GM18517 (cell line): ENCODE measurements around the gene CEP112.

ENCODE experiments used
- ATAC-seq: cut with Tn5 transposase; IDR thresholded peaks from one replicate; pipeline ENCODE4 v1.9.1; 2021; ENCODE audit warnings: mild to moderate bottlenecking, moderate library complexity; ENCODE audit not compliant: unreplicated experiment

CEP112 gene

GRCh38 chr17:65994679-65995078 is 197.3 kb downstream of the CEP112 start:
- ATAC-seq, result no peak

GRCh38 chr17:65994114-65994513 is 197.8 kb downstream of the CEP112 start:
- no peak for ATAC-seq

DNA sequence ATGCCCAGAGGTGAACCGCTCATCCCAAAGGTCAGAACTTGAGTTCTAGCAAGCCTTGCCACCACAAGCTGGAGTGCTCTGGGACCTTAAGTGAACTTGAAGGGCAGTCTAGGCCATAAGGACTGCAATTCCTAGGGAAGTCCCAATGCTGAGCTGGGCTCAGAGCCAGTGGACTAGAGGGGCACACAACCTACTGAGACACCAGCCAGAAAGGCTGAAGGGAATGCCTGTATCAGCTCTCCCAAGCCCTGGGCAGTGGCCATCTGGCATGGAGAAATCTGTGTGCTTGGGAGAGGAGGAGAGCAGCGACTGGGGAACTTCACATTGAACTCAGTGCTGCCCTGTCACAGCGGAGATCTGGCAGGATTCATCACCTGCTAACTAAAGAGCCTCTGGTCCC is 201.3 kb downstream of the CEP112 start:
- no peak for ATAC-seq

DNA sequence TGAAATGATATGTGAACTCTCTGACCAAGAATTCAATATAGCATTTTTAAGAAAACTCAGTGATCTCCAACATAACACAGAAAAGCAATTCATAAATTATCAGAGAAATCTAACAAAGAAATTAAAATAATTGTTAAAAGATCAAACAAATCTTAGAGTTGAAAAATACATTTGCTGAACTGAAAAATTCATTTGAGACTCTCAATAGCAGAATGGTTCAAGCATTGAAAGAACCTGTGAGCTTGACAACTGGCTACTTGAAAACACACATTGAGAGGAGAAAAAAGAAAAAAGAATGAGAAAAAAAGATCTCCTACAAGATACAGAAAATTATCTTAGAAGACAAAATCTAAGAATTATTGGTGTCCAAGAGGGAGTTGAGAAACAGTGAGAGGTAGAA is 203.5 kb downstream of the CEP112 start:
- ATAC-seq, result no peak

DNA sequence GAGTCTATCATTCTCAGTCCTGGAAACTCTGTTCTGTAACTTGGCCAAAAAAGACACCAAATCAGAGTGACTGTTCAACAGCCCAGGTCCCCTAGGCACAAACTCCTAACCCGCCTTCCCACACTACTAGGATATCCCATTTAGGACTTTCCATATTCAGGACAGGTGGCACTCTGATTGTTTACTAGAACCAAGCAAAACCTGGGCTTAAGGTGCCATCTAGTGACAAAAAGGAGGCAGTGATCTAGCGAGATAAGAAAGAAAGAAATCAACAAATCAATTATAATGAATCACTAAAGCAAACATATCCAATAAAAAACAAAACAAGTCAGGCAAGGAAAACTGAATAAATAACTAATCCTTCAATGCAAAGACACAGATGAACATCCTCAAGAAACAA is 203.9 kb downstream of the CEP112 start:
- ATAC-seq, result no peak

- no peak for ATAC-seq
Observed at GRCh38 chr17:65985571-65985970, 206.4 kb downstream of the CEP112 start.

DNA sequence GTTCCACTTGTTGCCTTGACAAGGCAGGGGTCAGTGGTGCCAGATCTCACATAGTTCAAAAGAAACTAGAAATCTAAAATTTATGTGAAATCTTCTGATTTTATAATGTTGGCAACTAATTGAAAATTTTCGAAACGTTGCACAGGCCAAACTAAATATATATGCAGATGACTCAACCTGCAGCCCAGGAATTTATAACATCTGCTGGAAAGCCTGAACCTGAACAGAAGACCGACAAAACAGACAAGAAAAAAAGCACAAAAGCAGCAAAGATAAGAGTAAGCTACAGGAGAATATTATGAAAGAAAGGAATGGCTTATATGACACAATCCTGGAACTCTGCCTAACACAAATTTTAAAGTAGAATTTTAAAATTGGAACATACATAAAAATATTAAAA is 207.6 kb downstream of the CEP112 start:
- no peak for ATAC-seq

GRCh38 chr17:65978871-65979270 is 213.1 kb downstream of the CEP112 start:
- no peak for ATAC-seq

DNA sequence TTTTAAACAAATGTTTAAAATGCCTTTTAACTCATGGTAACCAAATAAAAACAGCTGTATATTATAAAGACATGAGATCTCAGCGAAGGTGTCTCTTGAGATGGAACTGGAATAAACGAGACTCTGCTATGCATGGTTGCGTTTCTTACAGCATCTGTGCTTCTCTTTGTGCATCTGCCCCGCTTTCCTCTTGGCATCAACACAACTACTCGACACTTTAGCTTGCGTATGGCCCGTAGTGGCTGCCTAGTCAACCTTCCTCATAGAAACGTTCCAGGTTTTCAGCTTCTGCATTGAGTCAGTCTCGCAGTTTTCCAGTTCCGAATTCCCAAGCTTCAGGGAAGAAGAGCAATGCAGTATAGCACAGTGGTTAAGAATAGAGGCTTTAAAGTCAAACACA is 214.9 kb downstream of the CEP112 start:
- ATAC-seq, result no peak

DNA sequence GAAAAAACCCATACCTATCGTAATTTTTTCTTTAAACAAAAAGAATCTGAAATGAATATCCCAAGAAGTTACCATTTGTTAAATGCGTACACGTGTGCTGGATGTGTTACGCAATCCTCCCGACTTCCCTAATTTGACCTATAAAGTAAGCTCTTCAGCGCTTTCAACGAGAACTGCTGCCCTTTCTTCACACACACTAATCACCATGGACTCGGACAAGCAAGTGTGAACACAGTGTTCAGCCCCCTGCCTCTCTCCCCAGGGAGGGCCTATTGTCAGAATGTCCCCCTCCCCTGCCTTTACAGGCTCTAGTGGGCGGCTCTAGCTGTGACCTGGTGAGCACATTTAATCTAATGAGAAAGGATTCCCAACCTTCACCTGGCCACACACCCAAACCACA is 216.1 kb downstream of the CEP112 start:
- no peak for ATAC-seq

DNA sequence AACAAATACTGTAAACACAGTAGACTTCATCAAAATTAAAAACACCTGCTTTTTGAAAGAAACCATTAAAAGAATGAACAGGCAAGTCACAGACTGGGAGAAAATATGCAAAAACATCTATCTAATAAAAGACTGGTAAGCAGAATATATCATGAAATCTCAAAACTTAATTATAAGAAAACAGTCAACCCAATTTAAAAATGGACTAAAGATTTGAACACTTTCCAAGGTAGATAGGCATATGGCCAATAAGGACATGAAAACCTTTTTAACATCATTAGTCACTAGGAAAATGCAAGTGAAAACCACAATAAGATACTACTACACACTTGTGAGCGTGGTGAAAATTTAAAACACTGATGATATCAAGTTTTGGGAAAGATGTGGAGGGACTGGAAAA is 218.7 kb downstream of the CEP112 start:
- no peak for ATAC-seq

- no peak for ATAC-seq
Observed at GRCh38 chr17:65967372-65967771, 224.6 kb downstream of the CEP112 start.

DNA sequence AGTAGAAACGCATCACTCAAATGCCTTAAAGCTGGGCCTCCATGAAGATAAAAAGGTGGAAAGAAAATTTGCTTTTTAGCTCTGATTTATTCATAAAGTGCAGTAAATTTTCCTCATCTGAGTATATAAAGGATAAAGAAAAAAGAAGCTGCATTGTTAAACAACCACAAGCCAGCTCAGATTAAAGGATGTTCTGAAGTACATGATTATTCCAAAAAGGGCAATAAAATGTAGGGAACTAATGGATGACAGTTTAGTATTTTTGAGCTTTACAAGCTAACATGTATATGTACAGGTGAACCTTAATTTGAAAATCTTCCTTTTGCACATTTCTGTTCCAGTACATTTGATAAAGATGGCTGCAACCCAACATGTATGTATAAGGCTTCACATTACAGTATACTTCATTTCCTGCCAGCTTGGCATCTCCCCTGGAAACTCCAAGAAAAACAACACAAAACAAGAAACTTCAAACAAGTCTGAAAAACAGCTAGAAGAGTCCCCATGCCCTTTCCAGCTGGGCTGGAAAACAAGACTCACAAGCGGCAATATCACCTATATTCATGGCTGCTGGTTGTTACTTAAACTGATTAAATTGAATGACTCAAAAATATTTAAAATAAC is 225.7 kb downstream of the CEP112 start:
- ATAC-seq, result no peak

- ATAC-seq, result no peak
Observed at GRCh38 chr17:65963179-65963578, 228.8 kb downstream of the CEP112 start.

- no peak for ATAC-seq
Observed at GRCh38 chr17:65959630-65960029, 232.3 kb downstream of the CEP112 start.

GRCh38 chr17:65956814-65957213 is 235.1 kb downstream of the CEP112 start:
- no peak for ATAC-seq

- ATAC-seq, result no peak
Observed at GRCh38 chr17:65954148-65954449, 237.8 kb downstream of the CEP112 start.

GRCh38 chr17:65953316-65954147 is 238.4 kb downstream of the CEP112 start:
- no peak for ATAC-seq

DNA sequence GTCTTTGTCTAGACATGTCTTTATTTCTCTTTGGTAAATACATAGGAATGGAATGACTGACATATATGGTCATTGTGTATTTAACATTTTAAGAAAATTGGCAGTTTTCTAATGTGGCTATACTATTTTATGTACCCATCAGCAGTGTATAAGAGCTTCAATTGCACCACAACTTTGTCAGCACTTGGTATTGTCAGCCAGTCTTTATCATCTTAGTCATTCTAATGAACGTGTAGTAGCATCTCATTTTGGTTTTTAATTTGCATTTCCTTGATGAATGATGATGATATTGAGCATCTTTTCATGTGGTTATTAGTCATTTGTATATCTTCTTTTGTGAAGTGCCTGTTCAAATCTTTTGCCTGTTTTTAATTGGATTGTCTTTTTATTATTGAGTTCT is 239.3 kb downstream of the CEP112 start:
- no peak for ATAC-seq

DNA sequence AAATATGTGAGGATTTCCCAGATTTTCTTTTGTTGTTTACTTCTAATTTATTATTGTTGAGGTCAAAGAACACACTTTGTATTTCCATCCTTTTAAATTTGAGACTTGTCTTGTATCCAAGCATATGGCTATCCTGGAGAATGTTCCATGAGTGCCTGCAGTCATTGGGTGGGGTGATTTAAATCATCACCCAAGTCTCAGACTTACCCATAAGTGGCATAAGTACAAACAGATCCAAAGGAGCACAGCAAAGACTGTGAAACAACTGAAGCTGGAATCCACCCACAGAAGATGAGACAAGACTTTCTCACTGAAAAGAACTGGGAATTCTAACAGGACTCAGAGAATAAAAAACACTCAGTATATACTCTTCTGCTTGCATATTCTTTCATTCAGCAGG is 239.9 kb downstream of the CEP112 start:
- ATAC-seq, result no peak

DNA sequence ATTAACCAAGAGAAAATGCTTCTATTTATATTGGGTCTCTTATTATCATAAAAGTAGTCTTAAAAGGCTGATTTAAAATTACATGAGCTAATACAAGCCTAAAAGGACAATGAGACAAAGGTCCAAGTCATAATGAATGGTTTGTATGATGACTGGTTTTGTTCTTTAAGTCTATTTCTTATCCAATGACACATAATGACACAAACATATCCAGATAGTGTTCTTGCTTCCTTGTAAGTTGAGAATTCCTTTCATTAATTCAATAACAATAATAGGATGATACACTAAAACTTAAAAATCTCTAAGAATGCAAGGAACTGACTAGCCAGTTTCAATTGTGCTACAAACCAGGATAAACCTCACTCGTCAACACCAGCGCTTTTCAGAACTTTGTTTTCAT is 244.1 kb downstream of the CEP112 start:
- no peak for ATAC-seq

- ATAC-seq, result no peak
Observed at GRCh38 chr17:65942592-65942991, 249.3 kb downstream of the CEP112 start.
